ENCODE data around the gene C1QTNF8.

Gene C1QTNF8

DNA sequence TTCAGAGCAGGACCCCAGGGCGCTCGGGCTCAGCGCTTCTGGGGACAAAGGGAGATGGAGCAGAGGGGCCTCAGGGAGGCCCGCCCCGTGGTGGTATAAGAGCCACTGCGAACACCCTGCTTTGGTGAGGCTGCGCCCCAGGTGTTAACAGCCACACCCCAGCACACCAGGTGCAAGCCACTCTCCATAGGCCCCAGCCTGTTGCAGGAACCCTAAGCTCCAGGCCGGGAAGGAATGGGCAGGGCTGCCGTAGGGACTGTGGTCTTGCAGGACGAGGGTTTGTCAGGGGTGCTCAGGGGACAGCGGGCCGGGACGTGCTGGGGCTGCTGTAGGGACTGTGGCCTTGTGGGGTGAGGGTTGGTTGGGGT is 40.5 kb downstream of the C1QTNF8 start:
- DNase-seq = no peak

DNA sequence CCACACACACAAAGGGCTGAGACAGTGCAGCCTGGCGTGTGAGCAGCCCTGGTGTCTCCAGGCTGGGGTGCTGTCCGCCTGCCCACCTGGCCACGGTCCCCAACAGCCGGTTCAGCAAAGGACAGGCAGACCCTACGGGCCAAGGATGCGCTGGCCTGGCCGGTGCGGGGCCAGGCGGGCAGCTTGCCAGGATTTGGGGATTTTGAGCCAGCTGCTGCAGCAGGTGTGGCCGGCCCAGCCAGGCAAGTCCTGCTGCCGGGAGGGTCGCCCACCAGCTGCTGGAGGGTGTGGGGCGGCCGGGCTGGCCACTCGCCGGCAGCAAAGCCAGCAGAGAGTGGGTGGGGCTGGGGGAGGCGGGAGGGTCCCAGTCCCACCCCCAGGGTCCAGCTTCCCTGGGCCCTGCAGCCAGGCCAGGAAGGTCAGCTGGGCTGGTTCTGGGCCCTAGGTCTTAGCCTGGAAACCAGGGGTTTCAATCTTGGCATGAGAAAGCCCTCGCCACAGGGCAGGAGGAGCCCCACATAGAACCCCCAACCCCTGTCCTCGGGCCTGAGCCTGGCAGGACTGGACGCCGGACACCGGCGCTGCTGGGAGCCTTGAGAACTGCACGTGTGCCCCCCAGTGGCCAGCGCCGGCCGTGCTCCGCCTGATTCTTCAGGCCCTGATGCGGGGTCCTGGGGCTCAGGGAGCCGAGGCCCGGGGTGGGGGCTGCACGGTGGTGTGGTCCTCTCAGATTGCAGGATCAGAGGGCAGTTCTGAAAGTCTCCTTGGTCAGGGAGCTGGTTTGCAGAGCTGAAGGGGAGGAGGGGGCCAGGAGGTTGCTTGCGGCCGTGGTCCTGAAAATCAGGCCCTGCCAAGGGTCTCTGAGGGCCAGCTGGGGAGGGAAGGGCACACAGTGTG is 41.1 kb downstream of the C1QTNF8 start:
- DNase-seq = peak; percentile 63 to 65

DNA sequence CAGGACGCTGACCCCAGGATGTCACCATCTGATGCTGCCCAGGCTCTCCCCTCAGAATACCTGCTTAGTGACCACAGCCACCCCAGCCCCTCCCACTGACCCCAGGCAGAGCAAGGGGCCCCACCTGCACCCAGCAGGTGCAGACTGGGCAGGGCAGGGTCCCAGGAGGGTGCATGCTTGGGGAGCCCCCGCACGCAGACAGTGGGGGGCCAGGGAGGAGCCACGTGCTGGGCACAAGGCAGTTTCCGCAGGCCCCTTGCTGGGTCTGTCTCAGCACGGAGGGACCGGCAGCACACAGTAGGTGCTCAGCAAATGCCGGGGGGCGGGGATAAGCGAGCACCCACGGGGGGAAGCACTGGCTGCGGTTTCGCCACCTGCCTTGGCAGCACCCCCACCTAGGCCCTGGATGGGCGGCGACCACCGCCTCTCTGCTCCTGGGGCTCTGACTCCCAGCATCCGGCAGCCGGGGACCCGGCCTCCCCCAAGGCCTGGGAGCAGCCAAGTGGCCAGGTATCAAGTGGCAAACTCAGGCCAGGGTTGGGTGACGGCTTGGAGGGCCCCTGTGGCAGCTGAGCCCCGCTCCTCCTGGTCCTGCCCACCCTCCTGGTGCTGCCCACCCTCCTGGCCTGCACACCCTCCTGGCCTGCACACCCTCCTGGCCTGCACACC is 42.2 kb downstream of the C1QTNF8 start:
- no peak for DNase-seq

DNA sequence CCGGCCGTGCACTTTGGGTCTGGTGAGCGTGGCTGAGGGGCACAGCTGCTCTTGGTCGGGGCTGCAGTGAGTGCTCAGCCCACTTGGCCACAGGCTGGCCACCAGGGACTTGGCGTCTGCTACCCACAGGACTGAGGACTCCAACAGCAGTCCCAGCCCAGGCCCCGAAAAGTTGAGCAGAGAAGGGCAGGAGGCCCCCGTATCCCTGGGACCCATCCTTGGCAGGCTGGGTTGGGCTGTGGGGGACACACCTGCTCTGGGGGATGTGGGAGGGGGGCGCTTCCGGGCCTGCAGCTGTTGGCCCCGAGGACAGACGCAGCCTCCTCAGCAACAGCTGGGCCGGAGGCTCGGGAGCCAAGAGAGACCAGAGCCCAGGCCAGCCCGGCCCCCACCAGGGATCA is 42.9 kb downstream of the C1QTNF8 start:
- peak in 1 of 2 experiments; percentile 52 for DNase-seq

DNA sequence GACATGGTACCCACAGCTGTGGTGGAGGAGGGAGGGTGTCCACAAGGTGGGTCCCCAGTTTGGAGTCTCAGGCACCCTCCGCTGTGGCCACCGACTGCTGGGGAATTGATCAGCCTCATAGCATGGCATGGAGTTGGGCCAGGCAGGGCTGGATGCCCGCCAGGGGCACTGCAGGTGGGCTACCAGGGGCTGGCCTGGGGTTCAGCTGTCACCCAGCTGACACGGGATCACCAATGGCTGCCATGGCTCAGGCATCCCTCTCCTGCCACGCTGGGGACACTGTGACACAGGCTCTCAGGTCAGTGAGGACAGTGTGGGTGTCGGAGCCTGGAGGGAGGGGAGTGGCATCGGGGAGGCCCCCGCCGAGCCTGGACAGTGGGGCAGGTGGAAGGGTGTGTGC is 43.3 kb downstream of the C1QTNF8 start:
- no peak for DNase-seq

DNA sequence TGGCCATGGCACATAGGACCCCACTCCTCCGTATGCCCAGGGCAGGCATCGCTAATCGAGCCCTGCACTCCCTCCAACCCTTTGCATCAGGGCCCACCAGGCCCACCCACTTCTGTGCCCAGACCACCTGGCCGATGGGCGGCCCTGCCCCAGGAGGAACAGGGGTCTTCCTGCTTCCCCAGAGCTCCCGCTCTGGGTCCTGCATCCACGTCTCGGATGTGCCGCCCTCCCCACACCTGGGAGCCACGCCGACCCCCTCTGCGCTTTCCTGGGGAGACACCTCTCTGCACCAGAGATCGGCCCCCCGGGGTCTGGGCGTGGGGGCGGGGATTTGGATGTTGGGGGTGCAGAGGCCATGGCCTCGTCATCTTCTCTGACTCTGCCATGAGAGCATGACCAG is 44.6 kb downstream of the C1QTNF8 start:
- no peak for DNase-seq

DNA sequence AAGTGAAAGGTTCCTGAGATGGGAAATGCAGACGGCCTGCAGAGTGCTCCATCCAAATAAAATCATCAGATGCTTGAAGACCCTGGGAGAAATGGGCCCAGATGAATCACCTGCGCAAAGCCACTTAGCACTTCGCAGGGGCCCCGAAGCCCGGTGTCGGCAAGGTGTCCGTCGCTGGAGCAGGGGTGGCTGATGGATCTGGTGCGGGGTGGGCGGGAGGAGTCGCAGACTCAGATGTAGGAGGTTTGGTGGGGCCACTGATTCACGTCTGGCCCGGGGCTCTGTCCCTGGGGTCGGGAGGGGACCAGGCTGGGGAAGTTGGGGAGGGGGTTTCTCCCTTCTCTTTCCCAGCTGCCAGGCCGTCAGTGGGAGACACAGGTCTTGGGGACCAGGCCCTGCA is 45.1 kb downstream of the C1QTNF8 start:
- DNase-seq = no peak

DNA sequence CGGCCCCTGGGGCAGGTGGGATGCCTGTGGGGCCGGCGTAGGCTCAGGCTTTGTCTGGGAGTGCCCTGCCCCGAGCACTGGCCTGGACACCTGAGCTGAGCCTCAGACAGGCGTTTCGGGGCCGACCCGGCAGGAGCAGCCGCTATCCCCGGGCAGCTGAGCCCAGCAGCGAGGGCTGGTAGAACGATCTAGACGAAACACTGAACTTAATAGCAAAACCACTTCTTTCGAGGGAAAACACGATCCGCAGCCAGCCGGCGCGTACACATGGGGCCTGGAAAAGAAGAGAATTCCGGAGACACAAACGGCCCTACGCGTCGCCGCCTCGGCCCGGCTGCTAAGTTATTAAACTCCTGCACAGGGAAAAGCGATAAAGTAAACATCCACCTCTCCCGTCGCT is 45.5 kb downstream of the C1QTNF8 start:
- no peak for DNase-seq

DNA sequence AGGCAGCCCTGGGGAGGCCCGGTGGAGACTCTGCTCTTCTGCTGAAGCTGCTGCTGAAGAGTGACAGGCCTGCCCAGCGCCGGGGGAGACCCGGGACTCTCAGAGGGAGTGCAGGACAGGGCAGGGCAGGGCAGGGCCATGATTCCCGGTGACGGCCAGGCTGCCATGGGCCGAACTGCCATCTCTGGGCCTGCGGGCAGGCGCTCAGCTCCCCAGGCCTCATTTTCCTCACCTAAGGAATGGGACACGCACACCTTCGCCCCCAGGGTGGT is 46.1 kb downstream of the C1QTNF8 start:
- DNase-seq = no peak

DNA sequence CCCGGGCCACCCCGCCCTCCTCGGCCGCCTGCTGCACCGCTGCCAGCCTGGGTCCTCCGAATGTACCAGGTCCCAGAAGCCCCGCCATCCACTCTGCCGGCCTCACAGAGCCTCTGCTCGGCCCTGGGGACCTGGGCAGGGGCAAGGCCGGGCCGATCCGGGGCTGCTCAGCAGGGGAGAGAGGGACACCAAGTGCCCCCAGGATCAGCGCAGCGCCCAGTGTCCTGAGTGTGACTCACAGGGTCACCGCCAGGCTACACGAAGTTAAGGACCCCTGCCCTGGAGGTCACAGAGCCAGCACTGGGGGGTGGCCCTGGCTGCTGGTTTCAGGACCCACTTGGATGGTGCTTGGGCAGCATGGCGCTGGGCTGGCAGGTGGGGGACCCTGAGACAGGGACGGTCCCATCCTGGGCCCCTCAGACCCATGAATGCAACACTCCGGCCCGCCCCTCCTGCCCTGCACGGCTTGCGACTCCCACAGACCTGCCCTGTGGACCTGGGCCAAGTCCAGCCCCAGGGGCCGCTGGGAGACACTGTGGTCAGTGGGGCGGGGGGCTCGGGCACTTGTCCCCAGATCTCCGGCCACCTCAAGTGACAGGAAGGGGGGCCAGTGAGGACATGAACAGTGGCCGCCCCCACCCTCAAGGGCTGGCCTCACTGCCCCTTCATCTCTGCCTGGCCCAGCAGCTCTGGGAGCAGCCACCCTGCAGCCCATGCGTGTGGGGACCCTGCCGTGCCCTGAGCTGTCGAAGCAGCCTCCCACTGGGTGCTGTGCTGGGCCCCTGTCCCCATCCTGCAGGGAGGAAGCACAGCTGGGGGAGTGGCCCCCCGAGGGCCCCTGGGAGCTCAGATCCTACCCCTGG is 46.7 kb downstream of the C1QTNF8 start:
- no peak for DNase-seq

DNA sequence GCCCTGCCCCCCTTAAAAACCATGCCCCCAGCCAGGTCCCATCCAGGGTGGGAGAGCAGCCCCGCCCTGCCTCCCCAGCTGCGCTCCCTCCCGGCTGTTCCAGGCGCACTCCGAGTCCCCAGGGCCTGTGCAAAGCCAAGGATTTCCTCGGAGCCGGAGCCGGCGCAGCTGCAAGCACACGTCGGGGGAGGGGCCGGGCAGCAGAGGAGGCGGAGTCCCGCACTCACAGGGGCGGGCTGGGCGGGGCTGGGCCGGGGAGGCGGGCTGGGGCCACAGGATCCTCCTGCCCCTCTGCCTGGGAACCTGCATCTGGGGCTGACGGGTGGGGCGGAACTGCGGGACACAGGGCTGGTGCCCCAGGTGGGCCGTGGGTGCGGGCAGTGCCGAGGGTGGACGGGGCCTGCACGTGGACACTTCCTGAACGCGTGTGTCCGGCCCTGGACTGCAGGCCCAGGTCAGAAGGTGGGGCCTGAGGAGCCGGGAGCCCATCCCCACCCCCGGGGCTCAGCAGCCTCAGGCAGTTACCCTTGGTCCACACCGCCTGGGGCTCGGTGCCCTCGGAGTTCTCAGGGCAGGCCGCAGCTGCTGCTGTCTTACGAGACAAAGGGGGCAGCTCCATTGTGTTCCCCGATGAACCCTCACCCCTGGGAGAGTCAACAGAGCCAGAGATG is 47.5 kb downstream of the C1QTNF8 start:
- DNase-seq = peak; percentile 55 to 85

DNA sequence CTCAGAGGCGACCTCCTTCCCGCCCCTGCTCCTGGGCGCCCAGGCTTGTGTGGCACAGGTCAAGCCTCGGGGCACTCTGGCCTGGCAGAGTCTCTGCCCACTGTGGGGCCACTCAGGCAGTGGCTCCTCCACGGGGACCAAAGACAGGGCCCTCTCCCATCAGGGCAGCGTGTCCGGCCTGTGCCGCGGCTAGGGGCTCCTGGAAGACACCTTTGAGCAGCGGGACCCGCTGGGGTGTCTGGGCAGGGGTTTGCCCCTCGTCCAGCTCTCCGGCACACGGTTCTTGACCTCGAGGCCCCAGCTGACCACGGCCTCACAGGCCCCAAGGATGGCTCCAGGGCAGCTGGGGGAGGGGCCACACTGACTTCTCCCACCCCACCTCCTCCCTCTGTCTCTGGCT is 48.2 kb downstream of the C1QTNF8 start:
- DNase-seq = no peak

DNA sequence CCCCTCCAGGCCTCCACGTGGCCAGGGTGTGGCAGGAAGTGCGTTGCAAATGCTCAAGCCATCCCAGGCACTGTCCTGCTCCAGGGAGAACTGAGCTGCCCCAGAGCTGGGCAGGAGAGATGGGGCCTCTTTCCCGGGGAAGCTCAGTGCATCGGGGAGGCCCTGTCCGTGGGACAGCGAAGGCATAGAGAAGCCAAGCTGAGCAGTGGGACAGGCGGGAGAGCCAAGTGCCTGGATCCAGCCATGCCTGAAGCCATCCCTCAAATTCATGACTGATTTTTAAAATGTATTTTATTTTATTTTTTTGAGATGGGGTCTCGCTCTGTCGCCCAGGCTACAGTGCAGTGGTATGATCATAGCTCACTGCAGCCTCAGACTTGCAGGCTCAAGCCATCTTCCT is 48.9 kb downstream of the C1QTNF8 start:
- no peak for DNase-seq

DNA sequence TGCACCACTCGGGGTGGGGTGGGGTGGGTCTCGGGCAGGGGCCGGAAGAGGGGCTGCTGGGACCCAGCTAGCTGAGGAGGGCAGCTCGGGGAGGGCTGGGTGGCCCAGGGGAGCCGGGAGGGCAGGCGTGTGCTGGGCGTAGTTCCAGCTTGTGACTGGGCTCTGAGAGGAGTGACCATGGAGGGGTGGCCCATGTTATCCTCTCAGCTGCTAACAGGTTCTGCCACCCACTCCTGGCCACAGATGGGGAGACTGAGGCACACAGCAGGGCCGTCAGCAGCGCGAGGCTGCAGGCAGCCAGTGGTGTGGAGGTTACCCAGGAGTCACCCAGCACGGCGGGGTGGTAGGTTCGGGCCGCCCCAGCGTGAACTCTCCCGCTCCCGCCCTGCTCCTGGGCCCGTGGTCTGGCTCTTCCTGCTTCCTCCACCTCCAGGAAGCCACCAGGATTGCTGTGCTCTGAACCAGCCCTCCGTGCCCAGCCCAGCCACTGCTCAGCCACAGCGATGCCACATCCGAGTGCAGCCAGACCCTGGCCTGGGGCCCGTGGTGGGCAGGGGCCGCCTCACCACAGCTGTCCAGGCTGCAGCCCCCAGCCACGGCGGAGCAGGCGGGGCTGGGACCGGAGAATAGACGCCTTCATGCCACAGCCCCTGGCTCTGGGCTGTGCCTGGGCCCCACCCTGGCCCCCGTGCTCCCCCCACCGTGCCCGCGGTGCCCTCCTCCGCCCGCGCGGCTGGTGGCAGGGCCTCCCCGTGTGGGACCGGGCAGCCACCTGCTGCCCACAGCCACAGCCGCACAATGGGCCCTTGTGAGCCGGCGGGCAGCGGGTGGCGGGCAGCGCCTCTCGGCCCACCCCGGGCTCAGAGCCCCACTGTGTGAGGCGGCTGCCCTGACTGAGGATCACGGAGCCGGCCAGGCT is 49.8 kb downstream of the C1QTNF8 start:
- no peak for DNase-seq

DNA sequence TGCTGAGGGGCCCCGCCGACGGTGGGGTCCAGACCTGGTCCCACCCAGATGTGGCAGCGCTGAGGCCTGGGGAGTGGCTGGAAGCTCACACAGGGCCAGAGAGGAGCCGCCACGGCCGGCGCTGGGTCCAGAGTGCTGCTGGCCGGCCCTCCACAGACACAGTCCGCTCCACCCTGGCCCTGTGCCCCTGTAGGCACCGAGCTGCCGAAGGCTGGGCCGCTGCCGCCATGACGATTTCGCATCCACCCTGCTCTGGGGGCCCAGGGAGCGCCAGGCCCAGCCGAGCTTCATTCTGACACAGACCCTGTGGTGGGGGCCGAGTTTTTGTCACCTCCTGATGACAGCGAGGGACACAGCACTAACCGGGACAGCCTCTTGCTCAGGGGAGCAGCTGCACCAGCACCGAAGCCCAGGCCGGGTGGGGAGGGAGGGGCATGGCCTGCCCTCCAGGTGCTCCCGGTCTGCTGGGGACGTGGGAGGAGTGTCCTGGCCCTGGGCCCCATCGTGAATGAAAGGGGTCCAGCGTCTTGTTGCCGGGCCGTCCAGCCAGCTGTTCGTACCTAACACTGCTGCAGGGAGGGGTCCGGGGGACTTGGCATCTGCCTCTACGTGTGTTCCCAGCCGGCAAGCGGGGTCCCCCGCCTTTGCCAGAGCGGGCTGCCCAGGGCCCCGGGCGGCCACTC is 50.6 kb downstream of the C1QTNF8 start:
- DNase-seq = no peak

DNA sequence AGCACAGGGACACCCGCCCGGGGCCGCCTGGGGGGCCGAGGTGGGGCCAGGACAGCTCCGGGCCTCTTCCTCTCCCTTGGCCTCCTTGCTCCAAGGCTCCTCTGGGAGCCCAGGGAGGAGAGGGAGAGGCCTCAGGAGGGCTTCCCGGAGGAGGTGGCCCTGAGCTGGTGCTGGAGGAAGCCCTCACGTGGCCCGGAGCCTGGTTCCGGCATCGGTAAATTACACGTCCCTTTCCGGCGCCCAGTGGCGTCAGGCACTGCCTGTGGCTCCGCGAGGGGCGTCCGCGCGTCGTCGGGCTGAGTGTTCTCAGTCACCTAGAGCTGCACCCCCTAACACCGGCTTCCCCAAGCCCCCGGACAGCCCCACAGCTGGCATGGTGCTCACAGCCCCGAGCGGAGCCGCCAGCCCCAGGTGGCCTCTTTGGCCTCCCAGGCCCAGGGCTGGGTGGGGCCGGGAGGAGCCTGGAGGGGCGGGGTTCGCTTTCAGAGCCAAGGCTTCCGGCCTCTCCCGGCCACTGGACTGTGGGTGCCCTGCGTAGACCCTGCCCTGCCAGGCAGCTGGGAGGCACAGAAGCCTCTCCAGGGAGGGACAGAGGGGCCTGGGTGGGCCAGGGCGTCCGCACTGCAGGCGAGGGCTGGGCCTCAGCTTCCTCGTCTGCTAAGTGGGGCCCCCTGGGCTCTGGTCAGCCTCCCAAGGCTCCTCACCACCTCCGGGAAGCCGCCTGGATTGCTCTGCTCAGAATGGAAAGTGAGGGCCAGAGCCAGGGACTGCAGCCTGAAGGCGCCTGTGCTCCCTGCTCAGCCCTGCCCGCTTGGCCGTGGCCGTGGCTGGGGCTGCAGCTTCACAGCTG is 51.4 kb downstream of the C1QTNF8 start:
- no peak for DNase-seq

DNA sequence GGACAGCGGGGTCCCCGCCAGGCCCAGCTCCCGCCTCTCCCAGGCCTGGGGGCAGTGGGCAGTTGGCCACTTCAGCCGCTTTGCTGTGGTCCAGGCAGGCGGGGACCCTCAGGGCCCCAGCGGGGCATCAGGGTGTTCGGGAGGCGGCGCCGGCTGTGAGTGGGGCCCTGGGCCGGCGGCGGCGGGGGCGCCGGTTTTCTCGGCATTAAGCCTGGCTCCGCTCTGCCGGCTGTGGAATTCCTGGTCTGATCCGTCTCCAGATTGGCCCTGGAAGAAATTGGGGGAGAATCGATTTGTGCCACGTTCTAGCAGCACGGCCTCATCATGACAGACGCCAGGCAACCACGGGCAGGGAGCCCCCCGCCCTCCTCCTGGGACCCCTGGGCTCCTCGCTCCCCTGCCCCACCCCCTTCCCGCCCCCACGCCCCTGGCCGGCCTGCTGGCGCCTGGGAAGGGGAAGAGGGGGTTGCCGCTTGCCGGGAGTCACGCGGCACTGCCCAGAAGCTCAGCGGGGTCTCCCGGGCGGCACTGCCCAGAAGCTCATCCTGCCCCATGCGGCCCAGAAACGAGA is 52.1 kb downstream of the C1QTNF8 start:
- no peak for DNase-seq

DNA sequence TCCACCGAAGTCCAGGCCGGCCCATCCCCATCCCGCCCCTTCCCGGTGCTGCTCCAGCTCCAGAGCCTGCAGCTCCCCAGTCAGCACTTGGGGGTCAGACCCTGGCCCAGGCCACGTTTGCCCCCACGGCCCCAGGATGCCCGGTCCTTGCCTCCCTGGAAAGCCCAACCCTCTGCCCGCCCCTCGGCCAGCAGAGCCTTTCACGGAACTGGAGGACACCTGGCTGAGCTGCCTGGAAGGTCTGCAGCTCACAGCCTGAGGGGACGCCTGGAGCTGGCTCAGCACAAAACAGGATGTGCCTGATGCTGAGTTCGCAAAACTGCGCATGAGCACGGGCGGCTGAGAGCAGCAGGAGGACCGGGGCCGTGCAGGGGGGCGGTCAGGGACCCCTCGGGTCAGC is 53.2 kb downstream of the C1QTNF8 start:
- peak; percentile 19 to 68 for DNase-seq

DNA sequence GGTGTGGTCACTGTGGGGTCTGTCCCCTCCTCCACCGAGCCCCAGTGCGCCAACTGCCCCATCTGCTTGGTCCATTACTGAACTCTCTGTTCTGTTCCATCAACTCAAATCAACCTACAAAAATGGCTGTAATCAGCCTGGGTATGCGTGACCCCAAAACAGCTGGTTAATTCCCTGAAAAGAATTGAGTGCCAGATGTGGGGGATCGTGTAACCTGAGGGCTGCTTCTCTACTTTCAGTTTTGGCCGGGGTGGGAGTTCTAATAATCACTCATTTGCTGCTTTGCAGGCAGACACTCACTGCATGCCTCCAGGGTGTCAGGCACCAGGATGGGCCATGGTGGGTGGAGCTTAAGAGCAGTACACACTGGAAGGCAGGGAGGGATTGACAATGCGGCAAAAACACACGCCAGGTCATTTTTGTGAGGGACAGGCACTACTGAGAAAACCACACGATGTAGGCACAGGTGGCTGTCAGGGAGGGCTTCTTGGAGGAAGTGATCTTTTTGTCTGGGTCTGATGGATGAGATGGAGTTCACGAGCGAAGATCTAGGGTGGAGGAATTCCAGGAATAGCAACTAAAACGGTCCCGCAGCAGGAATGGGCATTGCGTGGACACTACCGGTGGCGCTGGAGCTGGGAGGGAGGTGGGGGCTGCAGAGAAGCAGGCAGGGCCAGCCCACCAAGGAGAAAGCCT is 53.8 kb downstream of the C1QTNF8 start:
- DNase-seq = no peak

DNA sequence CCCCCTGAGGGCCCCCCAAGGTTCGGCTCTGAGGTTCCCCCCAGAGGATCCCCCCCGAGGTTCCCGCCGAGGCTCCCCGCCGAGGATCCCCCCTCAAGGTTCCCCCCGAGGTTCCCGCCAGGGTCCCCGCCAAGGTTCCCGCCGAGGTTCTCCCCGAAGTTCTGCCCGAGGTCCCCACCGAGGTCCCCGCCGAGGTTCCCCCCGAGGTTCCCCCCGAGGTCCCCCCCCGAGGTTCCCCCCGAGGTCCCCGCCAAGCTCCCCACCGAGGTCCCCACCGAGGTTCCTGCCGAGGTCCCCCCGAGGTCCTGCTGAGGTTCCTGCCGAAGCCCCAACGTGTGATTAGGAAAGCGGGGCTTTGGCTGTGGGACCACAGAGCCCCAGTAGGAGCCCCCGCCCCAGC is 55.7 kb downstream of the C1QTNF8 start:
- no peak for DNase-seq

All from SHP77 (cell line).